NCI-H2196 treated with DMSO at 0.1 percent for 48 hours (cell line): ENCODE results near the gene VPS45.

Source experiments
- DNase-seq: peaks from one replicate; lab custom pipeline; 2025; ENCODE audit not compliant: unreplicated experiment; lab: John Stamatoyannopoulos, UW

The VPS45 gene

DNA sequence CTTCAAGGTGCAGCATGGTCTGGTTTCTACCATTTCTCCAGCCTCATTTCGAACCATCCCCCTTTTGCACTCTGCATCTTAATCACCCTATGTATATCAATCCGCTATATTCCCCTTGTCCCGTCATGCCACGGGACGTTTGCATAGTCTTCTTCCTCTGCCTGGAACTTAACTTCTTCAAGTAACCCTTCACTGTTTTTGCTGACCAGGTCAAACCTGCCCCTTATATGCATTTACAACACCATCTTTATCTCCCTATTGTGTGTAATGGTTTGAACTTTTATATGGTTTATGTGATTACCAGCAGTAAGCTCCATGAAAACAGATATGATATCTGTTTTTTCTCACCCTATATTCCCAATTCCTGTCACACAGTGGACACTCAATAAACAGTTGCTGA, 2.3 kb downstream of the VPS45 start:
- DNase-seq = no peak

- peak; percentile 3 for DNase-seq
Observed at GRCh38 chr1:150072959-150073358, 5.4 kb downstream of the VPS45 start.

DNA sequence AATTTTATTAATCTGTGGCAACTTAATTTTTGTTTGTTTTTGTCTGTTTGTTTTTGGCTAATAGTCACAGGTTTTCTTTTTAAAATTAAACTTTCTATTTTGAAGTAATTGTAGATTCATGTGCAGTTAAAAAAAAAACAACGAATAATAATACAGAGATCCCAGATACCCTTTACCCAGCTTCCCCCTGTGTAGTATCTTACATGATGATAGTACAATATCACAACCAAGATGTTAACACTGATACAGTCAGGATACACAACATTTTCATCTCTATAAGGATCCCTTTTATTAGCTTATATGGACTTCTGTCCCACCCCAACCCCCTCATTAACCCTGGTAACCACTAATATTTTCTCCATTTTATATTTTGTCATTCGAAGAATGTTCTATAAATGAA, 5.9 kb downstream of the VPS45 start:
- DNase-seq = no peak

DNA sequence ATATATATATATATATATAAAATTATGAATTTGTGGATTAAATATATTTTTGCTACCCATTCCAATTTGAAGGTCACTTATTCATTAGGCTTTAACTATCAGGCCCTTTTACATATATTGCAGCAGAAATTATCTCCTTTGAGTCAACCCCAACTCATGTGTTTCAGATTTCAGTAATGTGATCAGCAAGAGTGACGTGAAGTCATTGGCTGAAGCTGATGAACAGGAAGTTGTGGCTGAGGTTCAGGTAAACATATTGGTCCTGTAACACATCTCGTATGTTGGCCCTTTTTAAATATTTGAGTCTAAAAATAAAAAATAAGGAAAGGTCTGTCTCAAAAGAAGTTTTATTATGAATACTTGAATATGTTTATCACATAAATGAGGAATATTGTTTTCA, 8.5 kb downstream of the VPS45 start:
- no peak for DNase-seq

DNA sequence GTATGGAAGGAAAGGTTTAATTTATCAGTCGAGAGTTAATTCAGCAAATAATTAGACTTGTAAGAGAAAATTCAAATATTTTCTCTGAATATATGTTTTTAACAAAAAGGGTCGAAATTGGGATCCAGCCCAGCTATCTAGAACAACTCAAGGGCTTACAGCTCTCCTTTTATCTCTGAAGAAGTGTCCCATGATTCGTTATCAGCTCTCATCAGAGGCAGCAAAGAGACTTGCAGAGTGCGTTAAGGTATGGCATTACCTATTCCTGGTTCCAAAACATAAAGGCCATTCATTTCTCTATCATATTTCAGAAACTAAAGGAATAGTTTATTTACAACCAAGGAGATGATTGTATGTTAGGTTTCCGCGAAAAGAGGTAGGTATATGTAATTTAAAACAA, 9.4 kb downstream of the VPS45 start:
- DNase-seq = no peak

- DNase-seq = no peak
Observed at GRCh38 chr1:150080784-150081183, 13.2 kb downstream of the VPS45 start.

DNA sequence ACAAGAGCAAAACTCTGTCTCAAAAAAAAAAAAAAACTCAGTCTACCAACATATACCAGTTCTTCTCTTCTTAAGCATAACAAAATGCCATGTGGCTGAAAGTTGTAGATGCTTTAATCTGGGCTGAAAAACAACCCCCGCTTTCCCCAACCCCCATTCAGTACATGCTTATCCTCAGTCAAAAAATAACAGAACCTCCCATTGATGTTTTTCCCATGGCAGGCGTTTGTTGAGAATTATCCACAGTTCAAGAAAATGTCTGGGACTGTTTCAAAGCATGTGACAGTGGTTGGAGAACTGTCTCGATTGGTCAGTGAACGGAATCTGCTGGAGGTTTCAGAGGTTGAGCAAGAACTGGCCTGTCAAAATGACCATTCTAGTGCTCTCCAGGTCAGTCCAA, 14.9 kb downstream of the VPS45 start:
- no peak for DNase-seq

GRCh38 chr1:150083907-150084306, 16.3 kb downstream of the VPS45 start:
- no peak for DNase-seq

- no peak for DNase-seq
Observed at GRCh38 chr1:150085406-150085805, 17.8 kb downstream of the VPS45 start.

- DNase-seq = no peak
Observed at GRCh38 chr1:150087415-150087814, 19.8 kb downstream of the VPS45 start.

GRCh38 chr1:150089846-150090520, 22.4 kb downstream of the VPS45 start:
- no peak for DNase-seq

- no peak for DNase-seq
Observed at GRCh38 chr1:150092180-150092791, 24.7 kb downstream of the VPS45 start.

- DNase-seq = no peak
Observed at GRCh38 chr1:150093805-150094204, 26.2 kb downstream of the VPS45 start.

DNA sequence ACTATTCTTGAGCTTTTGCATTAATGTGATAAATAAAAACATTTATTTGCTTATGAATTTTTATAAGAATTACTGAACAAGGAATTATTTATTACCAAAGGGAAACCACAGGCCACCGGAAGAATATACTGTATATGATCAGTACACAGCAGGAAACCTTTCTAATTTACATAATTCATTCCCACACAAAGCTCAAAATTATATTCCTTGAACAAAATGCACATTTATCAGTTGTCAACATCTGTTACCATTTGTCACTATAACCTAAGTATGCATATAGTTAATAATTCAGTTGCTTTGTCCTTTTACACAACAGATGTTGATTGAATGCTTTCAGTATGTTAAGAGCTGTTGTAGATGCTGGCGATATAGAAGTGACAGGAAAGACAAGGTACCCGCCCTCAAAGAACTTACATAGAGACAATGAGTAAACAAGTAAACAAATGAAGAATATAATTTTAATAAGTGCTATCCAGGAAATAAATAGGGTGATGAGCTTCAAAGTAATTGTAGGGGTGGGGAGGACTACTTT, 27.2 kb downstream of the VPS45 start:
- no peak for DNase-seq

DNA sequence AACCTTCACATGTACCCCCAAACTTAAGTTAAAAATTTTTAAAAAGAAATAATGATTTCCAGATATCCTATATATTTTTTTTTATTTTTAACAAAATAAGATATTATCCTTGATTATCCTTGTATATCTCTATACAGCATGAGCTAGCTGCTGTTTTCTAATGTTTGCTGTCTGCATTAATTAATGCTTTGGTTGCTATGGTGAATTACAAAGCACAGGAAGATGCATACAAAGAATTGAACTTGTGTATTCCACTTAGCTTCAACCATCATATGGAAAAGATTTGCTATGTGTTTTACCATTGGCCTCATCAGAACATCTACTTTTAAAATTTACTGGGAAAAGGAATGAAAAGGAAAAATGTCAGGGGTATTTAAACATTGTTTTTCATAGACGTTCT, 35.4 kb downstream of the VPS45 start:
- no peak for DNase-seq

DNA sequence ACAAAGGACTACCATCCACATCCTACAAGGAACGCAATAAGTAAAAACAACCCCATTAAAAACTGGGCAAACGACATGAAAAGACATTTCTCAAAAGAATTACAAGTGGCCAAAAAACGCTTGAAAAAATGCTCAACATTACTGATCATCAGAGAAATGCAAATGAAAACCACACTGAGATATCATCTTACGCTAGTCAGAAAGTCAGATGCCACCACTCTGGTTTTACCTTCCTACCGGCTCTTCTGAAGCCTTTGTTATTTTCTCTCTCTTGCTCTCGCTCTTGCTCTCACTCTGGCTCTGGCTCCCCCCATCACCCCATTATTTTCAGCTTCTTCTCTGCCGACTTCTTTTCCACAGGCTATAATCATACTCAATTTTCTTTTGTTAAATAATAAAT, 38.8 kb downstream of the VPS45 start:
- no peak for DNase-seq

- no peak for DNase-seq
Observed at GRCh38 chr1:150109586-150109985, 42.0 kb downstream of the VPS45 start.

DNA sequence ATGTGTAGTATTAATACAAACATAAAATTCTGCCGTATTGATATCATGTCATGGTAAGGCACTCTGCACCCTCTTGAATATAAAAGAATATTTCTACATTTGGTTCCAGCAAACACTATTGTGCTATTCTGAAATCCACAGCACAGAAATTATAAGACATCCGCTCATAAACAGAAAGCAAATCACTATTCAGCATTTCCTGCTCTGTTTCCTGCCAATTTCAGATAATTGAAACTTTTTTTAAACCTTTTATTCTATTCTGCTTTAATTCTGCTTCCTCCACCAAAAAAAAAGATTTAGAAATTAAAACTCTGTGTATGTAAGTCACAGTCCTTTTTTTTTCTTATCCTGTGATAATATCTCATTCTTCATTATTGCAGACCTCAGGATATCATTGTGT, 42.5 kb downstream of the VPS45 start:
- DNase-seq = no peak

- DNase-seq = no peak
Observed at GRCh38 chr1:150111670-150112069, 44.1 kb downstream of the VPS45 start.

DNA sequence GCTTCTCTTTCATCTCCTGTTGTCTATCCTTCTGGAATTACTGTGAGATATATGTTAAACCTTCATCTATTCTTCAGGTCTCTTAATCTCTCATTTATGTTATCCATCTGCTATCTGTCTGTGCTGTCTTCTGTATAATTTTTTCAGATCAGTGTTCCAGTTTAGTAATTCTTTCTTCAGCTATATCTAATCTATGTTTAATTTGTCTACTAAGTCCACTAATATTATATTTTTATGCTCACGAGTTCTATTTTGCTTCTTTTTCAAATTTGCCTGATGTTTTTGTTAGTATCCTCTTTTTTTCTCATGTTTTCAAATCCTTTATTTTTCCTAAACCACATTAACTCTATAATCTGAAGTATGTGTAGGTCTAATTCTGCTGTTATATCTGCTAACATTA, 47.5 kb downstream of the VPS45 start:
- no peak for DNase-seq

DNA sequence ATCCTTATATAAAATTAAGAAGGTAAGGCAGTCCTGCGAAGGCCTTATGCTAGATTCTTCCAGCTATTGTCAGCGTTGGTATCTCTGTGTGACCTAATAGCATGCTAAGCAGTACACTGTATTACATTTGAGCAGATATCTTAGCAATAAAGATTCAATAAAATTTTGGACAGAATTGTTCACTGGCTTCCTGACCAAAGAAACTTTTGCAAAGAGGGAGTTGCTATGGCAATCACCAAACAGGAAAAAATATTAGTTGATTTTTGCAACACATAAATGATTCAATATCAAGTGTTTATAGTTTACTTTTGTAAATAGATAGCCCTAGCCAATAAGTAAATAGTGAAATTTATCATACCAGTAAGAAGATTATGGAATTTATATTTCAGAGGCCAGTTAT, 51.1 kb downstream of the VPS45 start:
- DNase-seq = no peak

DNA sequence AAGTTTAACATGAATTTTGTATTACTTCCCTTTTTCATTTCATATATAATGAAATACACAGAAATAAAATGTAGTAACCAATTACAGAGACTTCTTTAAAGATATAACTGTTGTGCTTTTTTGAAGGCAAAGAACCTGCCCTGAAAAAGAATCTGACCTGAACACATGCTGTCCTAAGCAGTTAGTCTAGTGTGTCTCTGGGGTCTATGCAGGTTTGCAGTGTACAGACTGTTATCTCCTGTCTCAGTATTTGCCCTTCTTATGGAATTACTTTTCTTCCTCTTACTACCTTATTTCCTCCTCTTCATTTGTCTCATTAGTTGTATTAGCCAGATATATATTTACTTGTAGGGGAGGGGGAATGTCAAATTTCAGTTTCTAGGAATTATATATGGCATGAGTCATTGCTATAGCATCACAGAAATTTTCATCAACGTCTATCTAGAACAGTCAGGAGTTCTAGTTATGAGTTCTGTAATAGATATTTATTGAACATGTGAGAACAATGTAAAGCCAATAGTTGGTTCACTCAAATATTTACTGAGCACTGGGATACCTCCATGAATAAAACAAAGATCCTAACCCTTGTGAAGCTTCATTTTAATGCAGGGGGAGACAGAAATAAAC, 53.8 kb downstream of the VPS45 start:
- no peak for DNase-seq
